Breast epithelium (tissue), 4 donors: ENCODE data around the gene RANBP1. TPM values are rescaled to one million over a fixed set of nuclear protein-coding genes. Genes with fewer than 3 reads are reported as not detected.
A peak's percentile ranks its signal among the peaks of the same experiment; 100 is the strongest.

Experiments used
- DNase-seq, 2 donors: peaks; one replicate each; pipeline ENCODE4 v3.0.0-alpha.2; 2019; ENCODE audit warnings: low spot score in 2 of 2
- H3K27ac ChIP-seq, 2 donors: fragments of 200-600 bp; sonication (generic) in 1 of 2; one replicate each; pipeline ENCODE4 v1.5.1; 2016 to 2019; ENCODE audit warnings: mild to moderate bottlenecking in 1 of 2
- H3K27me3 ChIP-seq, 2 donors: fragments of 200-600 bp; sonication (generic) in 1 of 2; one replicate each; pipeline versions ENCODE4 v1.5.1 to v1.6.0; 2017 to 2019; ENCODE audit warnings: control low read depth in 1 of 2, mild to moderate bottlenecking in 1 of 2
- H3K36me3 ChIP-seq: fragments of 200-600 bp; one replicate; pipeline ENCODE4 v1.5.1; 2019
- H3K4me1 ChIP-seq, 2 donors: fragments of 200-600 bp; sonication (generic); one replicate each; pipeline ENCODE4 v1.5.1; 2016 to 2019; ENCODE audit warnings: control low read depth in 1 of 2
- H3K4me3 ChIP-seq, 3 donors: fragments of 200-600 bp; sonication (generic); 1 replicate in 2 of 3; 2 replicates in 1 of 3; pipeline ENCODE4 v1.5.1; 2016 to 2019; ENCODE audit warnings: mild to moderate bottlenecking in 3 of 3, moderate library complexity in 2 of 3
- H3K9me3 ChIP-seq, 2 donors: fragments of 200-600 bp; sonication (generic) in 1 of 2; one replicate each; pipeline ENCODE4 v1.5.1; 2016 to 2019; ENCODE audit warnings: control low read depth in 1 of 2
- POLR2A ChIP-seq: fragments of 450-650 bp; IDR thresholded peaks from one replicate; pipeline ENCODE4 v1.6.1; 2016; ENCODE audit warnings: antibody characterized with exemption, mild to moderate bottlenecking, moderate library complexity
- POLR2AphosphoS5 ChIP-seq, 3 donors: sonication (generic); formaldehyde crosslinking; IDR thresholded peaks; one replicate each; pipeline ENCODE4 v1.6.1; 2017; ENCODE audit warnings: antibody characterized with exemption in 3 of 3
- intact Hi-C: fragments of 100-400 bp; cut with DNase I; formaldehyde crosslinking; loops from one replicate; pipeline ENCODE4 v1.15.1; 2023; ENCODE audit warnings: low total_unique reads
- total RNA-seq, 3 donors: library from RNA; depleted of rRNA; stranded (reverse); fragments of >200 nt; gene quantifications; one replicate each; pipeline ENCODE4 v1.1.0, GENCODE V29; 2016
- TF ChIP-seq, protein P1 (sequence below), 3 donors: fragments of 450-650 bp; IDR thresholded peaks; one replicate each; pipeline ENCODE4 v1.5.1; 2016 to 2017; ENCODE audit warnings: antibody characterized with exemption in 3 of 3, mild to moderate bottlenecking in 3 of 3, moderate library complexity in 3 of 3

RANBP1 gene
- total RNA-seq, 3 donors from 2014 or later: 131 to 202 (median 146) TPM

DNA sequence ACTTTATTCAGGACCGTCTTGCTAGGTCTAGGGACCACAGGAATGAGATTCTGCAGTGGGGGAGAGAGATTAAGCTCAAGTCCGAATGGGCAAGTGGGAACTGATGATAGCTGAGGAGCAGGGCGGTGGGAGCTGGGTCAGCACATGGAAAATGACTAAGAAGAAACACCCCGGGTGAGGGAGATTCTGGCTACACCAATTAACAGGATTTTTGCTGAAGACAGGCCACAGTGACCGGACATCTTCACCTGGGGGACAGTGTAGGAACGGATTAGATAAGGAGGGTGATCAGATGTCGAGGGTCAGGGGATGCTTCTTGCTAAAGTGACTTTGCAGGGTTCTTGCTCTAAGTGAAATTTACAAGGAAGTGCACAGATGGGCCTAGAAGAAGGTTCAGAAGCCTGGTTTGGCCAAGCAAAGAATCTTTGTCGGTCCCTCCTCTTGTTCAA lies 44.4 kb upstream of the RANBP1 start:
- no peak overlapping the region for H3K4me3 ChIP-seq
- DNase-seq: no peak
- H3K4me1 ChIP-seq: no peaks in the 10 kb centered on the region
- H3K27ac ChIP-seq: no peak overlapping the region
- TF ChIP-seq POLR2A: no peak
- TF ChIP-seq POLR2AphosphoS5 (IDR thresholded peaks at IDR 0.05): no peak
- TF ChIP-seq, protein P1, sequence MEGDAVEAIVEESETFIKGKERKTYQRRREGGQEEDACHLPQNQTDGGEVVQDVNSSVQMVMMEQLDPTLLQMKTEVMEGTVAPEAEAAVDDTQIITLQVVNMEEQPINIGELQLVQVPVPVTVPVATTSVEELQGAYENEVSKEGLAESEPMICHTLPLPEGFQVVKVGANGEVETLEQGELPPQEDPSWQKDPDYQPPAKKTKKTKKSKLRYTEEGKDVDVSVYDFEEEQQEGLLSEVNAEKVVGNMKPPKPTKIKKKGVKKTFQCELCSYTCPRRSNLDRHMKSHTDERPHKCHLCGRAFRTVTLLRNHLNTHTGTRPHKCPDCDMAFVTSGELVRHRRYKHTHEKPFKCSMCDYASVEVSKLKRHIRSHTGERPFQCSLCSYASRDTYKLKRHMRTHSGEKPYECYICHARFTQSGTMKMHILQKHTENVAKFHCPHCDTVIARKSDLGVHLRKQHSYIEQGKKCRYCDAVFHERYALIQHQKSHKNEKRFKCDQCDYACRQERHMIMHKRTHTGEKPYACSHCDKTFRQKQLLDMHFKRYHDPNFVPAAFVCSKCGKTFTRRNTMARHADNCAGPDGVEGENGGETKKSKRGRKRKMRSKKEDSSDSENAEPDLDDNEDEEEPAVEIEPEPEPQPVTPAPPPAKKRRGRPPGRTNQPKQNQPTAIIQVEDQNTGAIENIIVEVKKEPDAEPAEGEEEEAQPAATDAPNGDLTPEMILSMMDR (IDR thresholded peaks at IDR 0.05): no peak
- intact Hi-C loops: no loop called here
- H3K9me3 ChIP-seq: no peaks in the 10 kb centered on the region
- H3K36me3 ChIP-seq: no peaks in the 10 kb centered on the region
- H3K27me3 ChIP-seq: no peaks in the 10 kb centered on the region

DNA sequence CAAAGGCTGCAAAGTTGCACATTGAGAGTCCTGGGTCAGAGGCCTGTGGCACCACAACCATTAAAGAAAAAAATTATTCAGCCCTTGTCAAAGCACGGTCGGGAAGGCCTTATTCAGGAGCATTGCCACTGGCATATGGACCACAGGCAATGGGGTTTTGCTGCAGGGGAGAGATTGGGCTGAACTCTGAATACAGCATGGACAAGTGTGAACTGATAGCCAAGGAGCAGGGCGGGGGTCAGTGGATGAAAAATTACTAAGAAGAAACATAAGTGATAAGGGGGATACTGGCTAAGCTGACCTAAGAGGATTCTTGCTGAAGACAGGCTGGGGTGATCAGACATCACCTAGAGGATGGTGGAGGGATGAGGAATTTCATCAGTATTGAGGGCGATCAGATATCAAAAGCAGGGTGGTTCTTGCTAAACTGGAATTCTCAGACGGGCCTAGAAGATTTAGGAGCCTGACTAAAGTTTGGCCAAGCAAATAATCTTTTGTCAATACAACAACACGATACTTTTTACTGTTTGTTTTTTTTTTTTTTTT lies 39.2 kb upstream of the RANBP1 start:
- Histone ChIP-seq H3K9me3 (no peaks in the 10 kb centered on the region), H3K4me3 (no peak overlapping the region), H3K27me3 (no peaks in the 10 kb centered on the region), H3K36me3 (no peaks in the 10 kb centered on the region), H3K27ac (no peak overlapping the region), H3K4me1 (peaks cover 4 to 9% of the 10 kb centered on the region in 2 donors)
- no peak for DNase-seq
- TF ChIP-seq, protein P1 (IDR thresholded peaks at IDR 0.05): no peak
- no peak for TF ChIP-seq POLR2A
- TF ChIP-seq POLR2AphosphoS5 (IDR thresholded peaks at IDR 0.05): no peak
- intact Hi-C loops: no loop called here

DNA sequence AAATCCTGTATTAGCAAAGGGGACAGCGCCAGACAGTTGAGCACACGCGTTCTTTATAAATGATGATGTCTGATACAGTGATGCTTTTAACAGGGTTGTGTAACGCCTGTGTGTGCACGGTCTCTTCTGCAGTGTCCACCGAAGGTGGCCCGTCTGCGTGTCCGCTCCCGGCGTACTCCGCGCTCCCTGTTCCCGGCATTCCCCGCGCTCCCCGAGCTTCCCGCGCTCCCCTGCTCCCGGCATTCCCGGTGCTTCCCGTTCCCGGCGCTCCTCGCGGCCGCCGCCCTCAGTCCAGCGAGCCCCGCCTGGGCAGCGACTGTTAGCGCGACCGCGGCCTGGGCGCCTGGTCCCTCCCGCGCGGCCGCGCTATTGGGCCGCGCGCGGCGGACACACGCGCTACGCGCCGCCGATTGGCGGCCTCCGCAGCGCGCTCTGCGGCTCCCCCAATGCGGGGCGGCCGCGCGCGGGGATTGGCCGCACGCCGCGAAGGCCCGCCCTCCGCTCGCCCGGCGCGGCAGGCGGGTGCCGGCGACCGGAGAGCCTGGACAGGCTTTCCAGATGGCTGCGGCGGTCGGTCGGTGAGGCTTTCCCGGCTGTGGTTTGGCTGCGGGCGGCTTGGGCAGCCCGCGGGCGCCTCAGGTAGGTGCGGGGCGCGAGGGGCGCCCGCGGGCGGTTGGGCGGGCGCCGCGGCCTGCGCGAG lies 36.0 kb upstream of the RANBP1 start, which contains the start of gene DGCR8:
TSS of gene DGCR8 (plus strand) at position 497 of the 700 bp plus-strand sequence. CDS start 5,723 bp downstream, outside the sequence.
- intact Hi-C loops: no loop called here
- Histone ChIP-seq H3K27me3 (no peaks in the 10 kb centered on the region), H3K27ac (peak within 1 kb of the TSS; percentile 90 to 96), H3K4me1 (peaks cover 4 to 9% of the 10 kb centered on the region in 2 donors), H3K36me3 (no peaks in the 10 kb centered on the region), H3K9me3 (no peaks in the 10 kb centered on the region), H3K4me3 (peak within 1 kb of the TSS; percentile 72 to 84 (median 81))
- TF ChIP-seq POLR2AphosphoS5 (IDR thresholded peaks at IDR 0.05) (peak; percentile 66 to 83 (median 77)), POLR2A (no peak)
- DNase-seq: peak; percentile 90 to 92

DNA sequence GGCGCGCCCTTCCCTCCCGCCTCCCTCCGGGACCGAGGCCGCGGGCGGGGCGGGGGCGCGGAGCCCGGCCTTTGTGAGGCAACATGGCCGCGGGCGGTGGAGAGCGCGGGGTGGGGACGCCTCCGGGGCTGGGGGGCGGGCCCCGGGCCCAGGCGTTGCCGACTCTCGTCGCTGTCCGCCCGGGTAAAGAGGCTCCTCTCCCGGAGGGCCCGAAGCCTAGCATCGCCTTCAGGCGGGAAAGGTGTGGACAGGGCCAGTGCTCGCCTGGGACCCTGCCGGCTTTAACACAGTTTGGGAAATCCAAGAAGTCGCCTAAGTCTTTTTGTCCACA lies 35.5 kb upstream of the RANBP1 start:
- intact Hi-C loops: no loop called here
- peak in 1 of 2 donors; percentile 29 for DNase-seq
- H3K36me3 ChIP-seq: no peaks in the 10 kb centered on the region
- H3K9me3 ChIP-seq: no peaks in the 10 kb centered on the region
- TF ChIP-seq, protein P1 (IDR thresholded peaks at IDR 0.05): no peak
- TF ChIP-seq POLR2A (no peak), POLR2AphosphoS5 (IDR thresholded peaks at IDR 0.05) (no peak)
- H3K27ac ChIP-seq: peak overlapping the region; percentile 90 to 96
- peaks cover 4 to 9% of the 10 kb centered on the region in 2 donors for H3K4me1 ChIP-seq
- peak overlapping the region; percentile 72 to 84 (median 81) for H3K4me3 ChIP-seq
- H3K27me3 ChIP-seq: no peaks in the 10 kb centered on the region

DNA sequence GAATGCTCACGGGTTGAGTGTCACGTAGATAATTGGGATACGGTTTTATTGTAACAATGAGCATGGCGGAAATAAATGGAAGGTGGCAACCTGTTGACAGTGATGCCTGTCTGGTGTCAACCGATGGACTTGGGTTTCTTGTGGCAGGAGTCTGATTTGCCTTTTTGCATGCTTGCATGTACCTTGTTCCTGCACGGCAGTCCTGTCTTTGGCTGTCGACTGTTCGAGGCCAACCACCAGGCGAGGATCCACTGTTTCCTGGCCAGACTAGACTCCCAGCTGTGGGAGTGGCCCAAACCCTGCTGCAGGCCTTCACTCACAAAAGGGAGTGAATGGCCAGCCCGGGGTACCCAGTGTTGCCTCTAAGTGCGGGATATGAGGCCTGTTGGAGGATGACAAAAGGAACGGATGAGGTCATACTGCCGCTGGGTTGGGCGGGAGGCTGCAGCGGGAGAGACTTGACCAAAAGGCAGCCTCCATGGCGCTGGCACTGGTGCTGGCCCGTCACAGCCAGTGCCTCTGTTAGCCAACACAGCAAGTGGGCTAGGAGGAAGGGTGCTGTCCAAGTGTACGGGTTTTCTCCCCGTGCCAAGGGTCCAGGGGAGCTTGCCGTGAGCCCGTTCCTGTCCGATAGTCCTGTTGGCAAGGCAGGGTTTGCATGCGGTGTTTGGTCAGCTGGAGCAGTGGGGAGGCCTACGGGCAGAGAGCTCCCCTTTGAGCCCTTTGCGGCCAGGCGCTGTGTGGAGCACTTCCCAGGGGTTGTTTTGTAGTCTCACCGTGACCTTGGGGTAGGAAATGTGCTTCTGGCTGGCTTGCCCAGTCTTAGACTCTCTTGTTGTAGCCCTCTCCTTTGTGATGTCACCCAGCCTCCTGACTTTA lies 34.9 kb upstream of the RANBP1 start:
- TF ChIP-seq POLR2A: no peak
- no peak for TF ChIP-seq POLR2AphosphoS5 (IDR thresholded peaks at IDR 0.05)
- TF ChIP-seq, protein P1 (IDR thresholded peaks at IDR 0.05): no peak
- Histone ChIP-seq H3K9me3 (no peaks in the 10 kb centered on the region), H3K27ac (peak overlapping the region; percentile 90 to 96), H3K4me1 (peaks cover 4 to 9% of the 10 kb centered on the region in 2 donors), H3K36me3 (no peaks in the 10 kb centered on the region), H3K27me3 (no peaks in the 10 kb centered on the region), H3K4me3 (peak overlapping the region; percentile 72 to 84 (median 81))
- intact Hi-C loops: no loop called here
- DNase-seq: no peak
